Activated T-cell treated with anti-CD3 and anti-CD28 coated beads for 24 hours (primary cell): ENCODE data around the gene NDUFA13.

Source experiments
- DNase-seq: peaks from one replicate; pipeline ENCODE4 v3.0.0-alpha.2; 2020; ENCODE audit warnings: low read depth

The NDUFA13 gene

GRCh38 chr19:19548915-19549759, 33.1 kb downstream of the NDUFA13 start:
- DNase-seq: no peak

GRCh38 chr19:19549804-19550464, 33.9 kb downstream of the NDUFA13 start:
- no peak for DNase-seq

GRCh38 chr19:19550485-19550929, 34.5 kb downstream of the NDUFA13 start:
- DNase-seq: no peak

- DNase-seq: no peak
These were observed 35.2 kb downstream of the NDUFA13 start for GRCh38 chr19:19550972-19551852.

- DNase-seq: no peak
These were observed 35.8 kb downstream of the NDUFA13 start for GRCh38 chr19:19551853-19552192.

- DNase-seq: no peak
These were observed 36.8 kb downstream of the NDUFA13 start for GRCh38 chr19:19552798-19553197.

- no peak for DNase-seq
These were observed 37.6 kb downstream of the NDUFA13 start for GRCh38 chr19:19553670-19554069.

GRCh38 chr19:19554074-19555023, 38.3 kb downstream of the NDUFA13 start:
- peak; percentile 45 for DNase-seq

- DNase-seq: no peak
These were observed 42.0 kb downstream of the NDUFA13 start for GRCh38 chr19:19558055-19558454.

GRCh38 chr19:19558636-19559035, 42.6 kb downstream of the NDUFA13 start:
- DNase-seq: no peak

GRCh38 chr19:19559931-19560330, 43.9 kb downstream of the NDUFA13 start:
- DNase-seq: no peak

- DNase-seq: no peak
These were observed 46.1 kb downstream of the NDUFA13 start for GRCh38 chr19:19561946-19562664.

GRCh38 chr19:19562665-19563347, 46.8 kb downstream of the NDUFA13 start:
- DNase-seq: no peak

GRCh38 chr19:19563348-19563848, 47.4 kb downstream of the NDUFA13 start:
- DNase-seq: no peak

GRCh38 chr19:19566306-19566705, 50.3 kb downstream of the NDUFA13 start:
- DNase-seq: no peak

- no peak for DNase-seq
These were observed 51.4 kb downstream of the NDUFA13 start for GRCh38 chr19:19567391-19567790.

GRCh38 chr19:19568802-19569756, 53.1 kb downstream of the NDUFA13 start:
- DNase-seq: no peak

- no peak for DNase-seq
These were observed 54.5 kb downstream of the NDUFA13 start for GRCh38 chr19:19570571-19570970.
